GM12878 (cell line): ENCODE measurements around the gene BARX2. TPM values are rescaled to one million over a fixed set of nuclear protein-coding genes. Genes with fewer than 3 reads are reported as not detected.

ENCODE experiments used
- CHD2 ChIP-seq: IDR thresholded peaks from 2 replicates; pipeline ENCODE4 v1.6.1; 2011; ENCODE audit warnings: low read depth, low read length, improper control_type of control experiment, borderline replicate concordance
- HDGF ChIP-seq: fragments of 450-650 bp; IDR thresholded peaks from 2 replicates; pipeline ENCODE4 v1.6.1; 2016; ENCODE audit warnings: antibody characterized with exemption
- LARP7 ChIP-seq: fragments of 450-650 bp; IDR thresholded peaks from 2 replicates; pipeline ENCODE4 v1.6.1; 2017; ENCODE audit warnings: mild to moderate bottlenecking
- NBN ChIP-seq: fragments of 450-650 bp; IDR thresholded peaks from 2 replicates; pipeline ENCODE4 v1.6.1; 2016
- SKIL ChIP-seq: fragments of 450-650 bp; IDR thresholded peaks from 2 replicates; pipeline ENCODE4 v1.6.1; 2017; ENCODE audit warnings: mild to moderate bottlenecking, low read depth, inconsistent platforms; ENCODE audit not compliant: poor library complexity, severe bottlenecking
- SMAD5 ChIP-seq: IDR thresholded peaks from 2 replicates; pipeline ENCODE4 v1.6.1; 2016; ENCODE audit warnings: antibody characterized with exemption, low read depth
- SRF ChIP-seq, 2 experiments: IDR thresholded peaks; 2 replicates each; pipeline ENCODE4 v1.6.1; 2011; ENCODE audit warnings: low read depth in 2 of 2, low read length in 2 of 2, mild to moderate bottlenecking in 1 of 2, moderate library complexity in 1 of 2
- YBX1 ChIP-seq: fragments of 450-650 bp; IDR thresholded peaks from 2 replicates; pipeline ENCODE4 v1.6.1; 2016; ENCODE audit warnings: antibody characterized with exemption
- ZBTB4 ChIP-seq: fragments of 450-650 bp; formaldehyde crosslinking; IDR thresholded peaks from 2 replicates; pipeline ENCODE4 v1.4.0; 2022; ENCODE audit warnings: mild to moderate bottlenecking, moderate library complexity
- ZNF24 ChIP-seq: fragments of 450-650 bp; IDR thresholded peaks from 2 replicates; pipeline ENCODE4 v1.6.1; 2017; ENCODE audit warnings: antibody characterized with exemption, mild to moderate bottlenecking
- polyA plus RNA-seq, 11 experiments: library from polyadenylated mRNA; depleted of rRNA in 4 of 11; unstranded in 6 of 11; stranded (reverse) in 5 of 11; fragments of >200 nt; fragmentation: Nextera tagmentation in 4 of 11; fragmentation: Illumina TruSeq in 1 of 11; extraction: Ambion mirVana in 4 of 11; extraction: Trizol in 1 of 11; gene quantifications; 1 replicate in 1 of 11; 2 replicates in 10 of 11; pipeline versions ENCODE4 v1.2.1 to v1.2.3, GENCODE V29; 2011 to 2016; ENCODE audit warnings: inconsistent platforms in 2 of 11, missing spikeins in 2 of 11, low read depth in 1 of 11
- total RNA-seq, 4 experiments: library from RNA; depleted of rRNA in 3 of 4; stranded (reverse); fragments of >200 nt in 3 of 4; fragmentation: Illumina TruSeq in 1 of 4; extraction: Trizol in 1 of 4; gene quantifications; 2 replicates each; pipeline versions ENCODE4 v1.2.1 to v1.2.3, GENCODE V29; 2013 to 2021

BARX2 gene
- total and polyA plus RNA-seq, 10 of the 15 experiments (the other 5 are each of a cell fraction or from before 2014, with no cell fraction given): 0.07 to 0.84 TPM; not detected in 8

- no peak for TF ChIP-seq SKIL
- TF ChIP-seq ZBTB4 (CRISPR knock-in tag): no peak
- no peak for TF ChIP-seq HDGF
- TF ChIP-seq CHD2: no peak
- no peak for TF ChIP-seq YBX1
- no peak for TF ChIP-seq LARP7
- TF ChIP-seq NBN: no peak
- TF ChIP-seq ZNF24: no peak
- TF ChIP-seq SMAD5: no peak
- no peak for TF ChIP-seq SRF (IDR thresholded peaks at IDR 0.05; ENCODE audit: low read depth in 2 of 2, low read length in 2 of 2)
These were observed 68.6 kb downstream of the BARX2 start (continued) for GRCh38 chr11:129444274-129444673.
